Body of pancreas (tissue), 4 donors: Measurements from ENCODE around the gene GYPB.
"Not testable (repeated sequence)": the region's sequence is repeated elsewhere in the genome, so short reads cannot be mapped to it uniquely, and the experiment has no call there.

Experiments
- POLR2A ChIP-seq, 3 donors: fragments of 450-650 bp; IDR thresholded peaks; one replicate each; pipeline ENCODE4 v1.6.1; 2016; ENCODE audit warnings: antibody characterized with exemption in 3 of 3, mild to moderate bottlenecking in 2 of 3
- TF ChIP-seq, protein P1 (sequence below), 7 experiments: fragments of 450-650 bp in 4 of 7; fragments of 200-600 bp in 3 of 7; sonication (generic) in 3 of 7; IDR thresholded peaks; one replicate each; pipeline ENCODE4 v1.5.1; 2016 to 2019; ENCODE audit warnings: antibody characterized with exemption in 7 of 7

DNA sequence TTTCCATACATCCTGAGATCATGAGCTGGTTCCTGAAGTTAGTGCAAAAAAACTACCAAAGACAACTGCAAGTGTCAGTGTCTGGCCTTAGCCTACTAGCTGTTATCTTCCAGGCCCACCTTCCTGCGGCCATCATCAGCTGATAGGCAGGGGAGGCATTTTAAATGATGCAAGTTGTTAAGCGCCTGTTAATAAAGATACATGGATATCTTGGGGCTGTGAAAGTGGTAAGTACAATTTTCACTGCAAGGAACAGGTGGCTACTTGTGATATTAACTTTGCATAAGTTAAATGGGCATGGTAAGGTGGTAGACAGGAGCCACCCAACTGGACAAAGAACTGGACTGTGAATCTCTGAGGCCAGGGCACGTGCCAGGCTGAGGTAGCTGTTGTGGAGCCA lies at the start of gene GYPB:
- TF ChIP-seq, protein P1, sequence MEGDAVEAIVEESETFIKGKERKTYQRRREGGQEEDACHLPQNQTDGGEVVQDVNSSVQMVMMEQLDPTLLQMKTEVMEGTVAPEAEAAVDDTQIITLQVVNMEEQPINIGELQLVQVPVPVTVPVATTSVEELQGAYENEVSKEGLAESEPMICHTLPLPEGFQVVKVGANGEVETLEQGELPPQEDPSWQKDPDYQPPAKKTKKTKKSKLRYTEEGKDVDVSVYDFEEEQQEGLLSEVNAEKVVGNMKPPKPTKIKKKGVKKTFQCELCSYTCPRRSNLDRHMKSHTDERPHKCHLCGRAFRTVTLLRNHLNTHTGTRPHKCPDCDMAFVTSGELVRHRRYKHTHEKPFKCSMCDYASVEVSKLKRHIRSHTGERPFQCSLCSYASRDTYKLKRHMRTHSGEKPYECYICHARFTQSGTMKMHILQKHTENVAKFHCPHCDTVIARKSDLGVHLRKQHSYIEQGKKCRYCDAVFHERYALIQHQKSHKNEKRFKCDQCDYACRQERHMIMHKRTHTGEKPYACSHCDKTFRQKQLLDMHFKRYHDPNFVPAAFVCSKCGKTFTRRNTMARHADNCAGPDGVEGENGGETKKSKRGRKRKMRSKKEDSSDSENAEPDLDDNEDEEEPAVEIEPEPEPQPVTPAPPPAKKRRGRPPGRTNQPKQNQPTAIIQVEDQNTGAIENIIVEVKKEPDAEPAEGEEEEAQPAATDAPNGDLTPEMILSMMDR (IDR thresholded peaks at IDR 0.05) = not testable (repeated sequence)
- not testable (repeated sequence) for TF ChIP-seq POLR2A (IDR thresholded peaks at IDR 0.05)
